ENCODE data around the gene TMEM108.

Gene TMEM108

GRCh38 chr3:133211856-133212255 is 173.7 kb downstream of the TMEM108 start:
- H3K9ac ChIP-seq (ENCODE audit: low read depth, low read length), result no peak overlapping the region

GRCh38 chr3:133213937-133214336 is 175.7 kb downstream of the TMEM108 start:
- Histone ChIP-seq H3K9ac (ENCODE audit: low read depth, low read length) (no peak overlapping the region), H3K36me3 (ENCODE audit: insufficient read depth, low read length) (no peaks in the 10 kb centered on the region), H3K4me1 (ENCODE audit: insufficient read depth, low read length) (peaks cover 36% of the 10 kb centered on the region)

More at GRCh38 chr3:133211856-133212255, 173.7 kb downstream of the TMEM108 start:
- no peaks in the 10 kb centered on the region for H3K9me3 ChIP-seq (ENCODE audit: control insufficient read depth, insufficient read depth, low read length)
- peaks cover 44% of the 10 kb centered on the region for H3K4me1 ChIP-seq (ENCODE audit: insufficient read depth, low read length)
- no peaks in the 10 kb centered on the region for H3K36me3 ChIP-seq (ENCODE audit: insufficient read depth, low read length)

GRCh38 chr3:133227813-133228212 is 189.6 kb downstream of the TMEM108 start:
- Histone ChIP-seq H3K36me3 (ENCODE audit: insufficient read depth, low read length) (no peaks in the 10 kb centered on the region), H3K4me1 (ENCODE audit: insufficient read depth, low read length) (no peaks in the 10 kb centered on the region), H3K9me3 (ENCODE audit: control insufficient read depth, insufficient read depth, low read length) (no peaks in the 10 kb centered on the region), H3K9ac (ENCODE audit: low read depth, low read length) (no peak overlapping the region)

More at GRCh38 chr3:133213937-133214336, 175.7 kb downstream of the TMEM108 start:
- H3K9me3 ChIP-seq (ENCODE audit: control insufficient read depth, insufficient read depth, low read length), result no peaks in the 10 kb centered on the region

- H3K36me3 ChIP-seq (ENCODE audit: insufficient read depth, low read length), result no peaks in the 10 kb centered on the region
- no peaks in the 10 kb centered on the region for H3K4me1 ChIP-seq (ENCODE audit: insufficient read depth, low read length)
- H3K9ac ChIP-seq (ENCODE audit: low read depth, low read length), result no peak overlapping the region
- no peaks in the 10 kb centered on the region for H3K9me3 ChIP-seq (ENCODE audit: control insufficient read depth, insufficient read depth, low read length)
Observed at GRCh38 chr3:133230195-133230594, 192.0 kb downstream of the TMEM108 start.

GRCh38 chr3:133236901-133237300 is 198.7 kb downstream of the TMEM108 start:
- H3K36me3 ChIP-seq (ENCODE audit: insufficient read depth, low read length), result no peaks in the 10 kb centered on the region
- no peaks in the 10 kb centered on the region for H3K4me1 ChIP-seq (ENCODE audit: insufficient read depth, low read length)
- H3K9ac ChIP-seq (ENCODE audit: low read depth, low read length), result no peak overlapping the region
- H3K9me3 ChIP-seq (ENCODE audit: control insufficient read depth, insufficient read depth, low read length), result no peaks in the 10 kb centered on the region; the same call in 1 of the 2 replicates

- Histone ChIP-seq H3K4me1 (ENCODE audit: insufficient read depth, low read length) (no peaks in the 10 kb centered on the region), H3K9ac (ENCODE audit: low read depth, low read length) (no peak overlapping the region), H3K36me3 (ENCODE audit: insufficient read depth, low read length) (no peaks in the 10 kb centered on the region), H3K9me3 (ENCODE audit: control insufficient read depth, insufficient read depth, low read length) (no peaks in the 10 kb centered on the region; the same call in 1 of the 2 replicates)
Observed at GRCh38 chr3:133237380-133237779, 199.2 kb downstream of the TMEM108 start.

- no peak overlapping the region for H3K9ac ChIP-seq (ENCODE audit: low read depth, low read length)
- H3K4me1 ChIP-seq (ENCODE audit: insufficient read depth, low read length), result no peaks in the 10 kb centered on the region
- no peaks in the 10 kb centered on the region for H3K36me3 ChIP-seq (ENCODE audit: insufficient read depth, low read length)
- no peaks in the 10 kb centered on the region; the same call in 1 of the 2 replicates for H3K9me3 ChIP-seq (ENCODE audit: control insufficient read depth, insufficient read depth, low read length)
Observed at GRCh38 chr3:133238015-133238414, 199.8 kb downstream of the TMEM108 start.

GRCh38 chr3:133246119-133246518 is 207.9 kb downstream of the TMEM108 start:
- Histone ChIP-seq H3K9ac (ENCODE audit: low read depth, low read length) (no peak overlapping the region), H3K36me3 (ENCODE audit: insufficient read depth, low read length) (no peaks in the 10 kb centered on the region), H3K9me3 (ENCODE audit: control insufficient read depth, insufficient read depth, low read length) (no peaks in the 10 kb centered on the region), H3K4me1 (ENCODE audit: insufficient read depth, low read length) (no peaks in the 10 kb centered on the region)

GRCh38 chr3:133246773-133247172 is 208.6 kb downstream of the TMEM108 start:
- Histone ChIP-seq H3K4me1 (ENCODE audit: insufficient read depth, low read length) (no peaks in the 10 kb centered on the region), H3K9me3 (ENCODE audit: control insufficient read depth, insufficient read depth, low read length) (no peaks in the 10 kb centered on the region), H3K9ac (ENCODE audit: low read depth, low read length) (no peak overlapping the region), H3K36me3 (ENCODE audit: insufficient read depth, low read length) (no peaks in the 10 kb centered on the region)

GRCh38 chr3:133248389-133248788 is 210.2 kb downstream of the TMEM108 start:
- Histone ChIP-seq H3K4me1 (ENCODE audit: insufficient read depth, low read length) (no peaks in the 10 kb centered on the region), H3K9ac (ENCODE audit: low read depth, low read length) (no peak overlapping the region), H3K9me3 (ENCODE audit: control insufficient read depth, insufficient read depth, low read length) (no peaks in the 10 kb centered on the region), H3K36me3 (ENCODE audit: insufficient read depth, low read length) (no peaks in the 10 kb centered on the region)

GRCh38 chr3:133249490-133249889 is 211.3 kb downstream of the TMEM108 start:
- no peaks in the 10 kb centered on the region for H3K9me3 ChIP-seq (ENCODE audit: control insufficient read depth, insufficient read depth, low read length)
- H3K4me1 ChIP-seq (ENCODE audit: insufficient read depth, low read length), result no peaks in the 10 kb centered on the region
- H3K36me3 ChIP-seq (ENCODE audit: insufficient read depth, low read length), result no peaks in the 10 kb centered on the region
- no peak overlapping the region for H3K9ac ChIP-seq (ENCODE audit: low read depth, low read length)

- H3K4me1 ChIP-seq (ENCODE audit: insufficient read depth, low read length), result no peaks in the 10 kb centered on the region
- H3K9me3 ChIP-seq (ENCODE audit: control insufficient read depth, insufficient read depth, low read length), result no peaks in the 10 kb centered on the region
- H3K9ac ChIP-seq (ENCODE audit: low read depth, low read length), result no peak overlapping the region
- no peaks in the 10 kb centered on the region for H3K36me3 ChIP-seq (ENCODE audit: insufficient read depth, low read length)
Observed at GRCh38 chr3:133254151-133254550, 216.0 kb downstream of the TMEM108 start.

- H3K36me3 ChIP-seq (ENCODE audit: insufficient read depth, low read length), result no peaks in the 10 kb centered on the region
Observed at GRCh38 chr3:133254716-133255115, 216.5 kb downstream of the TMEM108 start.

GRCh38 chr3:133256787-133257483 is 218.7 kb downstream of the TMEM108 start:
- Histone ChIP-seq H3K9ac (ENCODE audit: low read depth, low read length) (no peak overlapping the region), H3K36me3 (ENCODE audit: insufficient read depth, low read length) (no peaks in the 10 kb centered on the region), H3K9me3 (ENCODE audit: control insufficient read depth, insufficient read depth, low read length) (no peaks in the 10 kb centered on the region), H3K4me1 (ENCODE audit: insufficient read depth, low read length) (no peaks in the 10 kb centered on the region)

More at GRCh38 chr3:133254716-133255115, 216.5 kb downstream of the TMEM108 start:
- Histone ChIP-seq H3K4me1 (ENCODE audit: insufficient read depth, low read length) (no peaks in the 10 kb centered on the region), H3K9ac (ENCODE audit: low read depth, low read length) (no peak overlapping the region), H3K9me3 (ENCODE audit: control insufficient read depth, insufficient read depth, low read length) (no peaks in the 10 kb centered on the region)

GRCh38 chr3:133258358-133258757 is 220.2 kb downstream of the TMEM108 start:
- Histone ChIP-seq H3K9me3 (ENCODE audit: control insufficient read depth, insufficient read depth, low read length) (no peaks in the 10 kb centered on the region), H3K4me1 (ENCODE audit: insufficient read depth, low read length) (no peaks in the 10 kb centered on the region), H3K36me3 (ENCODE audit: insufficient read depth, low read length) (no peaks in the 10 kb centered on the region), H3K9ac (ENCODE audit: low read depth, low read length) (no peak overlapping the region)
